Measurements from ENCODE around the gene HYCC1. TPM values are rescaled to one million over a fixed set of nuclear protein-coding genes. Genes with fewer than 3 reads are reported as not detected.

Gene HYCC1
- polyA plus RNA-seq, 2 of the 4 experiments (the other 2 are of a cell fraction) = 16.8 to 24.6 TPM

DNA sequence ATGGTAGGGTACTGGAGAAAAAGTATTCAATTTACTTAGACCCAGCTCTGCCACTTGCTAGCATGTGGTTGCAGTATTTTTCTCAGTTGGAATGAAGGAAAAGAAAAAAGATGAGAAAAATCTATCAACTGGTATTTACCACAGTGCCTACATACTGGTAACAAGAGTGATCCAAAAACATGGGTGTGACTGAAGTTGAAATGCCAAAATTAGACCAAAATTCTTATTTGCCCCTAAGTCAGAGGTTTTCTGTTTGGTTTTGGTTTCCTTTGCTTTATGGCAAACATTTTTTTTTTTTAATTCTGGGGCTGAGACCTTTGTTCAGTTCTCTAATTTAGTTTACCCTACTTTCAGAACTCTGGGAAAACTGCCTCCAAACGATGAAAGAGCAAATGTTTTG is 12.3 kb downstream of the HYCC1 start:
- H3K4me2 ChIP-seq = no peak overlapping the region
- ChIA-PET POLR2A (no interaction called here), CTCF (interaction anchor here (1.2 kb wide), 1 partner anchor 14 kb away, joined by 6 read pairs; no protein-coding TSS in a partner anchor)
- TF ChIP-seq POLR2A (IDR thresholded peaks at IDR 0.05; ENCODE audit: low read length) (no peak), BHLHE40 (IDR thresholded peaks at IDR 0.05; ENCODE audit: low read depth, low read length) (no peak), NFE2L2 (conservative IDR thresholded peaks at IDR 0.05; ENCODE audit: low read length) (no peak), ZSCAN20 (CRISPR knock-in tag; IDR thresholded peaks at IDR 0.05) (no peak), ESRRA (IDR thresholded peaks at IDR 0.05; ENCODE audit: borderline replicate concordance, low read length) (no peak), POLR2AphosphoS2 (conservative IDR thresholded peaks at IDR 0.05; ENCODE audit: low read length) (no peak)
- TF ChIP-seq, protein P1, sequence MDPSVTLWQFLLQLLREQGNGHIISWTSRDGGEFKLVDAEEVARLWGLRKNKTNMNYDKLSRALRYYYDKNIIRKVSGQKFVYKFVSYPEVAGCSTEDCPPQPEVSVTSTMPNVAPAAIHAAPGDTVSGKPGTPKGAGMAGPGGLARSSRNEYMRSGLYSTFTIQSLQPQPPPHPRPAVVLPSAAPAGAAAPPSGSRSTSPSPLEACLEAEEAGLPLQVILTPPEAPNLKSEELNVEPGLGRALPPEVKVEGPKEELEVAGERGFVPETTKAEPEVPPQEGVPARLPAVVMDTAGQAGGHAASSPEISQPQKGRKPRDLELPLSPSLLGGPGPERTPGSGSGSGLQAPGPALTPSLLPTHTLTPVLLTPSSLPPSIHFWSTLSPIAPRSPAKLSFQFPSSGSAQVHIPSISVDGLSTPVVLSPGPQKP (IDR thresholded peaks at IDR 0.05; ENCODE audit: low read depth, low read length) = no peak
- TF ChIP-seq, protein P2, sequence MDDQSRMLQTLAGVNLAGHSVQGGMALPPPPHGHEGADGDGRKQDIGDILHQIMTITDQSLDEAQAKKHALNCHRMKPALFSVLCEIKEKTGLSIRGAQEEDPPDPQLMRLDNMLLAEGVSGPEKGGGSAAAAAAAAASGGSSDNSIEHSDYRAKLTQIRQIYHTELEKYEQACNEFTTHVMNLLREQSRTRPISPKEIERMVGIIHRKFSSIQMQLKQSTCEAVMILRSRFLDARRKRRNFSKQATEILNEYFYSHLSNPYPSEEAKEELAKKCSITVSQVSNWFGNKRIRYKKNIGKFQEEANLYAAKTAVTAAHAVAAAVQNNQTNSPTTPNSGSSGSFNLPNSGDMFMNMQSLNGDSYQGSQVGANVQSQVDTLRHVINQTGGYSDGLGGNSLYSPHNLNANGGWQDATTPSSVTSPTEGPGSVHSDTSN (IDR thresholded peaks at IDR 0.05) = no peak
- 86% methylated on average over 1 of the region's 1 CpG for WGBS (ENCODE audit: missing lambda C conversion rate)
- no peak for FAIRE-seq
- no peak for DNase-seq (ENCODE audit: low read depth in 1 of 2, low spot score in 1 of 2)
- H3K4me1 ChIP-seq = no peaks in the 10 kb centered on the region
- H3K27ac ChIP-seq = no peak overlapping the region
- no peaks in the 10 kb centered on the region for H3K9me3 ChIP-seq
- no peak overlapping the region for H3K4me3 ChIP-seq
- no peak for ATAC-seq

DNA sequence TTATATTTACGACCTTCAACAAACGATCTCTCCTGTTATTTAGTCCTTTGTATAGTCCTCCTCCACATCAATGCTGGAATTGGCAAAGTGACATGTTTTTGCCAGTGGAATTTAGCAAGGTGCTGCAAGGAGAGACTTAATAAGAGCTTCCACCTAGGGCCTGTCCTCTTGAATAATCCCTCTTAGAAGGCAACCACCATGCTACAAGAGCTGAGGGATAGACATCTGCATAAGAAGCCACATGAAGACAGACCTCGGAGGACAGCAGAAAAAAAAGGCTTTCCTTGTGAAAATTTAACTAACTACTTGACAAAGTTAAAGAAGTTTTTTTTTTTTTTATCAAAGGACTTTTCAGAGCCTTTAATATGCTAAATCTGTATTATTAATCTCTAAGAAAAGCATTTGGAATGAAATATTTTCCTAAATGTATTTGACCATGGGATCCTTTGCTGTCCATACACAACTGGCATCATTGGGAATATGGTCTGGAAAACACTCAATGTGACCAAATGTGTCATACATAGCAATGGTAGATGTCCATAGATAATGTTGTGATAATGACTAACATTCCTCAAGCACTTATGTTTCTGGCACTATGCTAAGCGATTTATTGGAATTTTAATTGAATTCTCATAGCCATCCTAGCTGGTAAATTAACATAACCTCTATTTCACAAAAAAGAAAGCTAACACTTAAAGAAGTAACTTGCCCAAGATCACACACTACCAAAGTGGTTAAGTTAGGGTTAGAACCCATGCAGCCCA is 13.2 kb downstream of the HYCC1 start:
- no peak overlapping the region for H3K4me2 ChIP-seq
- DNase-seq (ENCODE audit: low read depth in 1 of 2, low spot score in 1 of 2) (no peak), FAIRE-seq (no peak), ATAC-seq (no peak)
- no peaks in the 10 kb centered on the region for H3K9me3 ChIP-seq
- no peaks in the 10 kb centered on the region for H3K4me1 ChIP-seq
- ChIA-PET POLR2A (interaction anchor here (0.5 kb wide), 1 partner anchor 144 kb away, joined by 5 read pairs; no protein-coding TSS in a partner anchor), CTCF (interaction anchor here (1.2 kb wide), 1 partner anchor 14 kb away, joined by 6 read pairs; no protein-coding TSS in a partner anchor)
- no peak overlapping the region for H3K4me3 ChIP-seq
- no peak overlapping the region for H3K27ac ChIP-seq
- WGBS (ENCODE audit: missing lambda C conversion rate) = 78% methylated on average over 4 of the region's 4 CpGs
- TF ChIP-seq TP53 (CRISPR knock-in tag; IDR thresholded peaks at IDR 0.05) (no peak), CBX8 (IDR thresholded peaks at IDR 0.05) (no peak), CBX2 (IDR thresholded peaks at IDR 0.05; ENCODE audit: borderline replicate concordance, low read depth) (no peak), PHF8 (IDR thresholded peaks at IDR 0.05; ENCODE audit: borderline replicate concordance, low read depth) (no peak), JUNB (IDR thresholded peaks at IDR 0.05) (no peak), JUN (IDR thresholded peaks at IDR 0.05) (no peak), RARB (CRISPR knock-in tag; IDR thresholded peaks at IDR 0.05) (no peak), SREBF2 (IDR thresholded peaks at IDR 0.05) (no peak), FOXS1 (CRISPR knock-in tag; IDR thresholded peaks at IDR 0.05) (no peak), CHD2 (IDR thresholded peaks at IDR 0.05; ENCODE audit: low read length, partially characterized antibody) (no peak), HDAC2 (IDR thresholded peaks at IDR 0.05) (no peak), EHMT2 (IDR thresholded peaks at IDR 0.05; ENCODE audit: low read depth) (no peak)
- TF ChIP-seq, protein P1 (IDR thresholded peaks at IDR 0.05; ENCODE audit: low read depth, low read length) = no peak
- TF ChIP-seq, protein P3, sequence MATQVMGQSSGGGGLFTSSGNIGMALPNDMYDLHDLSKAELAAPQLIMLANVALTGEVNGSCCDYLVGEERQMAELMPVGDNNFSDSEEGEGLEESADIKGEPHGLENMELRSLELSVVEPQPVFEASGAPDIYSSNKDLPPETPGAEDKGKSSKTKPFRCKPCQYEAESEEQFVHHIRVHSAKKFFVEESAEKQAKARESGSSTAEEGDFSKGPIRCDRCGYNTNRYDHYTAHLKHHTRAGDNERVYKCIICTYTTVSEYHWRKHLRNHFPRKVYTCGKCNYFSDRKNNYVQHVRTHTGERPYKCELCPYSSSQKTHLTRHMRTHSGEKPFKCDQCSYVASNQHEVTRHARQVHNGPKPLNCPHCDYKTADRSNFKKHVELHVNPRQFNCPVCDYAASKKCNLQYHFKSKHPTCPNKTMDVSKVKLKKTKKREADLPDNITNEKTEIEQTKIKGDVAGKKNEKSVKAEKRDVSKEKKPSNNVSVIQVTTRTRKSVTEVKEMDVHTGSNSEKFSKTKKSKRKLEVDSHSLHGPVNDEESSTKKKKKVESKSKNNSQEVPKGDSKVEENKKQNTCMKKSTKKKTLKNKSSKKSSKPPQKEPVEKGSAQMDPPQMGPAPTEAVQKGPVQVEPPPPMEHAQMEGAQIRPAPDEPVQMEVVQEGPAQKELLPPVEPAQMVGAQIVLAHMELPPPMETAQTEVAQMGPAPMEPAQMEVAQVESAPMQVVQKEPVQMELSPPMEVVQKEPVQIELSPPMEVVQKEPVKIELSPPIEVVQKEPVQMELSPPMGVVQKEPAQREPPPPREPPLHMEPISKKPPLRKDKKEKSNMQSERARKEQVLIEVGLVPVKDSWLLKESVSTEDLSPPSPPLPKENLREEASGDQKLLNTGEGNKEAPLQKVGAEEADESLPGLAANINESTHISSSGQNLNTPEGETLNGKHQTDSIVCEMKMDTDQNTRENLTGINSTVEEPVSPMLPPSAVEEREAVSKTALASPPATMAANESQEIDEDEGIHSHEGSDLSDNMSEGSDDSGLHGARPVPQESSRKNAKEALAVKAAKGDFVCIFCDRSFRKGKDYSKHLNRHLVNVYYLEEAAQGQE (IDR thresholded peaks at IDR 0.05) = no peak
- TF ChIP-seq, protein P4, sequence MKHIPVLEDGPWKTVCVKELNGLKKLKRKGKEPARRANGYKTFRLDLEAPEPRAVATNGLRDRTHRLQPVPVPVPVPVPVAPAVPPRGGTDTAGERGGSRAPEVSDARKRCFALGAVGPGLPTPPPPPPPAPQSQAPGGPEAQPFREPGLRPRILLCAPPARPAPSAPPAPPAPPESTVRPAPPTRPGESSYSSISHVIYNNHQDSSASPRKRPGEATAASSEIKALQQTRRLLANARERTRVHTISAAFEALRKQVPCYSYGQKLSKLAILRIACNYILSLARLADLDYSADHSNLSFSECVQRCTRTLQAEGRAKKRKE (CRISPR knock-in tag; IDR thresholded peaks at IDR 0.05; ENCODE audit: low read depth) = no peak
- TF ChIP-seq, protein P5, sequence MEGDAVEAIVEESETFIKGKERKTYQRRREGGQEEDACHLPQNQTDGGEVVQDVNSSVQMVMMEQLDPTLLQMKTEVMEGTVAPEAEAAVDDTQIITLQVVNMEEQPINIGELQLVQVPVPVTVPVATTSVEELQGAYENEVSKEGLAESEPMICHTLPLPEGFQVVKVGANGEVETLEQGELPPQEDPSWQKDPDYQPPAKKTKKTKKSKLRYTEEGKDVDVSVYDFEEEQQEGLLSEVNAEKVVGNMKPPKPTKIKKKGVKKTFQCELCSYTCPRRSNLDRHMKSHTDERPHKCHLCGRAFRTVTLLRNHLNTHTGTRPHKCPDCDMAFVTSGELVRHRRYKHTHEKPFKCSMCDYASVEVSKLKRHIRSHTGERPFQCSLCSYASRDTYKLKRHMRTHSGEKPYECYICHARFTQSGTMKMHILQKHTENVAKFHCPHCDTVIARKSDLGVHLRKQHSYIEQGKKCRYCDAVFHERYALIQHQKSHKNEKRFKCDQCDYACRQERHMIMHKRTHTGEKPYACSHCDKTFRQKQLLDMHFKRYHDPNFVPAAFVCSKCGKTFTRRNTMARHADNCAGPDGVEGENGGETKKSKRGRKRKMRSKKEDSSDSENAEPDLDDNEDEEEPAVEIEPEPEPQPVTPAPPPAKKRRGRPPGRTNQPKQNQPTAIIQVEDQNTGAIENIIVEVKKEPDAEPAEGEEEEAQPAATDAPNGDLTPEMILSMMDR (IDR thresholded peaks at IDR 0.05) = no peak
- TF ChIP-seq, protein P6, sequence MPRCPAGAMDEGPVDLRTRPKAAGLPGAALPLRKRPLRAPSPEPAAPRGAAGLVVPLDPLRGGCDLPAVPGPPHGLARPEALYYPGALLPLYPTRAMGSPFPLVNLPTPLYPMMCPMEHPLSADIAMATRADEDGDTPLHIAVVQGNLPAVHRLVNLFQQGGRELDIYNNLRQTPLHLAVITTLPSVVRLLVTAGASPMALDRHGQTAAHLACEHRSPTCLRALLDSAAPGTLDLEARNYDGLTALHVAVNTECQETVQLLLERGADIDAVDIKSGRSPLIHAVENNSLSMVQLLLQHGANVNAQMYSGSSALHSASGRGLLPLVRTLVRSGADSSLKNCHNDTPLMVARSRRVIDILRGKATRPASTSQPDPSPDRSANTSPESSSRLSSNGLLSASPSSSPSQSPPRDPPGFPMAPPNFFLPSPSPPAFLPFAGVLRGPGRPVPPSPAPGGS (IDR thresholded peaks at IDR 0.05) = no peak
- TF ChIP-seq, protein P2 (IDR thresholded peaks at IDR 0.05) = no peak

All from A549 (cell line).